H9 (cell line): ENCODE results near the gene SSBP3. TPM values are rescaled to one million over a fixed set of nuclear protein-coding genes. Genes with fewer than 3 reads are reported as not detected.

Experiments used
- DNase-seq: peaks from one replicate; pipeline ENCODE4 v3.0.0-alpha.2; 2017
- H2AFZ ChIP-seq: one replicate; pipeline ENCODE4 v1.6.1; 2013; ENCODE audit warnings: mild to moderate bottlenecking, low read length, control low read depth, moderate library complexity
- H2AK5ac ChIP-seq: 2 replicates; pipeline ENCODE4 v1.6.1; 2013; ENCODE audit warnings: low read length, control low read depth, mixed read lengths; ENCODE audit not compliant: insufficient read length
- H2BK120ac ChIP-seq: one replicate; pipeline ENCODE4 v1.6.1; 2013; ENCODE audit warnings: low read depth, mild to moderate bottlenecking, low read length, control low read depth, inconsistent platforms; ENCODE audit not compliant: poor library complexity, severe bottlenecking
- H2BK12ac ChIP-seq: 2 replicates; pipeline ENCODE4 v1.6.1; 2013; ENCODE audit warnings: low read length, control low read depth, mixed read lengths, low read depth; ENCODE audit not compliant: insufficient read length
- H2BK15ac ChIP-seq: 2 replicates; pipeline ENCODE4 v1.6.1; 2013; ENCODE audit warnings: low read depth, low read length, control low read depth
- H2BK20ac ChIP-seq: one replicate; pipeline ENCODE4 v1.6.1; 2013; ENCODE audit warnings: low read depth, mild to moderate bottlenecking, low read length, control low read depth, inconsistent platforms; ENCODE audit not compliant: poor library complexity, severe bottlenecking
- H2BK5ac ChIP-seq: 2 replicates; pipeline ENCODE4 v1.6.1; 2013; ENCODE audit warnings: low read length, control low read depth, mixed read lengths; ENCODE audit not compliant: insufficient read length
- H3K14ac ChIP-seq: 2 replicates; pipeline ENCODE4 v1.6.1; 2013; ENCODE audit warnings: low read length, control low read depth; ENCODE audit not compliant: insufficient read depth
- H3K18ac ChIP-seq: 2 replicates; pipeline ENCODE4 v1.6.1; 2013; ENCODE audit warnings: low read depth, mild to moderate bottlenecking, mixed read lengths, low read length, control low read depth; ENCODE audit not compliant: insufficient read length
- H3K23ac ChIP-seq: 2 replicates; pipeline ENCODE4 v1.6.1; 2013; ENCODE audit warnings: low read length, control low read depth, mixed read lengths, low read depth; ENCODE audit not compliant: insufficient read length
- H3K23me2 ChIP-seq: 2 replicates; pipeline ENCODE4 v1.6.1; 2013; ENCODE audit warnings: low read depth, mild to moderate bottlenecking, mixed read lengths, low read length, control low read depth; ENCODE audit not compliant: insufficient read length, poor library complexity, severe bottlenecking
- H3K27ac ChIP-seq: 2 replicates; pipeline ENCODE4 v1.5.1; 2013; ENCODE audit warnings: low read length, control low read depth, mixed read lengths, low read depth; ENCODE audit not compliant: insufficient read length
- H3K27me3 ChIP-seq: 2 replicates; pipeline ENCODE4 v1.6.1; 2013; ENCODE audit warnings: low read length, control low read depth, inconsistent platforms; ENCODE audit not compliant: insufficient read depth
- H3K4ac ChIP-seq: 2 replicates; pipeline ENCODE4 v1.6.1; 2013; ENCODE audit warnings: low read depth, mild to moderate bottlenecking, control low read depth, inconsistent platforms, low read length, moderate library complexity
- H3K4me1 ChIP-seq: 2 replicates; pipeline ENCODE4 v1.6.1; 2013; ENCODE audit warnings: low read length, control low read depth, inconsistent platforms; ENCODE audit not compliant: insufficient read depth
- H3K4me2 ChIP-seq: 2 replicates; pipeline ENCODE4 v1.6.1; 2013; ENCODE audit warnings: low read length, control low read depth, mixed read lengths; ENCODE audit not compliant: insufficient read length, insufficient read depth
- H3K56ac ChIP-seq: 2 replicates; pipeline ENCODE4 v1.6.1; 2013; ENCODE audit warnings: low read depth, mild to moderate bottlenecking, mixed read lengths, low read length, control low read depth; ENCODE audit not compliant: insufficient read length
- H3K79me1 ChIP-seq: 2 replicates; pipeline ENCODE4 v1.6.1; 2013; ENCODE audit warnings: low read depth, mild to moderate bottlenecking, moderate library complexity, low read length, control low read depth, inconsistent platforms; ENCODE audit not compliant: insufficient read depth, poor library complexity, severe bottlenecking
- H3K79me2 ChIP-seq: 2 replicates; pipeline ENCODE4 v1.6.1; 2013; ENCODE audit warnings: low read length, control low read depth, inconsistent platforms; ENCODE audit not compliant: insufficient read depth
- H3K9ac ChIP-seq: 2 replicates; pipeline ENCODE4 v1.6.1; 2013; ENCODE audit warnings: low read length, control low read depth, mixed read lengths; ENCODE audit not compliant: insufficient read length; ENCODE audit errors: extremely low read depth
- H3K9me3 ChIP-seq: one replicate; pipeline ENCODE4 v1.6.1; 2013; ENCODE audit warnings: low read depth, low read length, inconsistent platforms; ENCODE audit not compliant: control insufficient read depth
- H3T11ph ChIP-seq: one replicate; pipeline ENCODE4 v1.6.1; 2013; ENCODE audit warnings: mild to moderate bottlenecking, low read length, control low read depth, inconsistent platforms
- H4K20me1 ChIP-seq: one replicate; pipeline ENCODE4 v1.6.1; 2013; ENCODE audit not compliant: control insufficient read depth, insufficient read length, insufficient read depth
- H4K5ac ChIP-seq: 2 replicates; pipeline ENCODE4 v1.6.1; 2013; ENCODE audit warnings: low read depth, mild to moderate bottlenecking, mixed read lengths, low read length, control low read depth; ENCODE audit not compliant: insufficient read length
- H4K8ac ChIP-seq: replicated peaks from 2 replicates; pipeline ENCODE4 v1.6.1; 2013; ENCODE audit warnings: low read length, control low read depth, mixed read lengths, low read depth; ENCODE audit not compliant: insufficient read length
- H4K91ac ChIP-seq: 2 replicates; pipeline ENCODE4 v1.6.1; 2013; ENCODE audit warnings: low read depth, mild to moderate bottlenecking, moderate library complexity, mixed read lengths, low read length, control low read depth; ENCODE audit not compliant: insufficient read length
- H3K27ac Mint-ChIP-seq, 3 experiments: 2 replicates in 2 of 3; 3 replicates in 1 of 3; pipeline ENCODE4 v1.8.0; 2020 to 2021; ENCODE audit warnings: mixed read lengths in 3 of 3, mild to moderate bottlenecking in 1 of 3, moderate library complexity in 1 of 3
- H3K27me3 Mint-ChIP-seq: 2 replicates; pipeline ENCODE4 v1.8.0; 2021; ENCODE audit warnings: low read depth, mild to moderate bottlenecking, moderate library complexity, mixed read lengths
- H3K36me3 Mint-ChIP-seq, 3 experiments: 2 replicates in 2 of 3; 3 replicates in 1 of 3; pipeline ENCODE4 v1.8.0; 2020 to 2021; ENCODE audit warnings: low read depth in 3 of 3, mixed read lengths in 3 of 3; ENCODE audit not compliant: insufficient read depth in 1 of 3
- H3K4me1 Mint-ChIP-seq, 2 experiments: 2 replicates each; pipeline ENCODE4 v1.8.0; 2020; ENCODE audit warnings: mixed read lengths in 2 of 2
- H3K4me3 Mint-ChIP-seq, 2 experiments: 2 replicates in 1 of 2; 3 replicates in 1 of 2; pipeline ENCODE4 v1.8.0; 2020 to 2021; ENCODE audit warnings: mild to moderate bottlenecking in 2 of 2, mixed read lengths in 2 of 2, moderate library complexity in 1 of 2
- H3K9me3 Mint-ChIP-seq, 2 experiments: 2 replicates in 1 of 2; 3 replicates in 1 of 2; pipeline ENCODE4 v1.8.0; 2020; ENCODE audit warnings: mild to moderate bottlenecking in 2 of 2, mixed read lengths in 2 of 2, moderate library complexity in 1 of 2
- WGBS: extraction: QIAGEN DNeasy Blood & Tissue Kit; methylation state at CpG from one replicate; pipeline ENCODE4 v1.1.7; 2013; ENCODE audit warnings: missing lambda C conversion rate, low lambda C conversion rate, mixed read lengths; ENCODE audit not compliant: insufficient read length; ENCODE audit errors: extremely low coverage; 5-methylcytosine and 5-hydroxymethylcytosine counted together
- total RNA-seq: library from RNA; stranded (reverse); gene quantifications from 2 replicates; pipeline ENCODE4 v1.2.1, GENCODE V29; 2021
- TF ChIP-seq, protein P1 (sequence below): fragments of 200-600 bp; sonication (generic); conservative IDR thresholded peaks from 3 replicates; pipeline ENCODE4 v1.8.0; 2021; ENCODE audit warnings: antibody characterized with exemption, mild to moderate bottlenecking

The SSBP3 gene
- total RNA-seq, 1 experiment from 2014 or later, result 126 TPM

GRCh38 chr1:54310439-54311328, 95.5 kb downstream of the SSBP3 start:
- Histone ChIP-seq H3K27ac (peak overlapping the region; percentile 59), H2AFZ (no peak overlapping the region), H3K9me3 (no peaks in the 10 kb centered on the region), H3K79me2 (peaks cover 15% of the 10 kb centered on the region; the same call in 1 of the 2 replicates), H3K18ac (peak overlapping the region; percentile 69), H3T11ph (no peak overlapping the region), H2BK20ac (no peak overlapping the region), H2BK15ac (no peak overlapping the region), H3K23ac (no peak overlapping the region), H3K56ac (no peak overlapping the region), H2BK120ac (no peak overlapping the region), H3K4me2 (peak overlapping the region; percentile 29), H3K14ac (no peak overlapping the region), H4K20me1 (no peaks in the 10 kb centered on the region), H3K79me1 (peaks cover 9% of the 10 kb centered on the region), H4K8ac (no peak overlapping the region), H3K4ac (no peak overlapping the region), H2AK5ac (no peak overlapping the region), H2BK5ac (no peak overlapping the region), H3K23me2 (no peaks in the 10 kb centered on the region), H3K27me3 (no peaks in the 10 kb centered on the region), H2BK12ac (no peak overlapping the region), H4K5ac (no peak overlapping the region), H3K4me1 (peaks cover 33% of the 10 kb centered on the region), H4K91ac (no peak overlapping the region), H3K9ac (no peak overlapping the region)
- H3K36me3 Mint-ChIP-seq, result peaks cover 0 to 8% (median 3%) of the 10 kb centered on the region in 3 experiments; a peak in 4 of 7 replicates
- H3K27me3 Mint-ChIP-seq, result peaks cover 3% of the 10 kb centered on the region; the same call in 1 of the 2 replicates
- peaks cover 0 to 4% of the 10 kb centered on the region in 2 experiments; a peak in 2 of 5 replicates for H3K9me3 Mint-ChIP-seq
- TF ChIP-seq, protein P1, sequence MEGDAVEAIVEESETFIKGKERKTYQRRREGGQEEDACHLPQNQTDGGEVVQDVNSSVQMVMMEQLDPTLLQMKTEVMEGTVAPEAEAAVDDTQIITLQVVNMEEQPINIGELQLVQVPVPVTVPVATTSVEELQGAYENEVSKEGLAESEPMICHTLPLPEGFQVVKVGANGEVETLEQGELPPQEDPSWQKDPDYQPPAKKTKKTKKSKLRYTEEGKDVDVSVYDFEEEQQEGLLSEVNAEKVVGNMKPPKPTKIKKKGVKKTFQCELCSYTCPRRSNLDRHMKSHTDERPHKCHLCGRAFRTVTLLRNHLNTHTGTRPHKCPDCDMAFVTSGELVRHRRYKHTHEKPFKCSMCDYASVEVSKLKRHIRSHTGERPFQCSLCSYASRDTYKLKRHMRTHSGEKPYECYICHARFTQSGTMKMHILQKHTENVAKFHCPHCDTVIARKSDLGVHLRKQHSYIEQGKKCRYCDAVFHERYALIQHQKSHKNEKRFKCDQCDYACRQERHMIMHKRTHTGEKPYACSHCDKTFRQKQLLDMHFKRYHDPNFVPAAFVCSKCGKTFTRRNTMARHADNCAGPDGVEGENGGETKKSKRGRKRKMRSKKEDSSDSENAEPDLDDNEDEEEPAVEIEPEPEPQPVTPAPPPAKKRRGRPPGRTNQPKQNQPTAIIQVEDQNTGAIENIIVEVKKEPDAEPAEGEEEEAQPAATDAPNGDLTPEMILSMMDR, result peak; percentile 82
- no CpG with 5 or more reads among the region's 12 CpGs for WGBS
- DNase-seq, result peak; percentile 86
- peak overlapping the region; percentile 50 to 63 for H3K4me3 Mint-ChIP-seq
- peaks cover 81 to 90% of the 10 kb centered on the region in 2 experiments for H3K4me1 Mint-ChIP-seq
- H3K27ac Mint-ChIP-seq, result peak overlapping the region; percentile 95 to 99 (median 97)
